ENCODE results near the gene CACNA1D.
A peak's percentile ranks its signal among the peaks of the same experiment; 100 is the strongest.
"Not testable (repeated sequence)": the region's sequence is repeated elsewhere in the genome, so short reads cannot be mapped to it uniquely, and the experiment has no call there.

CACNA1D gene

GRCh38 chr3:53493963-53494791, at the start of gene CACNA1D:
TSS of gene CACNA1D (plus strand) at chr3:53494611. CDS start at chr3:53495167, 556 bp downstream.
- no peaks in the 10 kb centered on the region for H3K9me3 ChIP-seq (ENCODE audit: control insufficient read depth, low read length)
- H3K4me1 ChIP-seq (ENCODE audit: control insufficient read depth, insufficient read depth, low read length): peaks cover 6% of the 10 kb centered on the region
- H3K36me3 ChIP-seq (ENCODE audit: control insufficient read depth, insufficient read depth, low read length): no peaks in the 10 kb centered on the region
- no peak within 1 kb of the TSS for H3K4me3 ChIP-seq (ENCODE audit: low read length)
- H3K9ac ChIP-seq (ENCODE audit: low read length): peak within 1 kb of the TSS; percentile 22
- peaks cover 19% of the 10 kb centered on the region for H3K27me3 ChIP-seq (ENCODE audit: control insufficient read depth, insufficient read depth, low read length)

DNA sequence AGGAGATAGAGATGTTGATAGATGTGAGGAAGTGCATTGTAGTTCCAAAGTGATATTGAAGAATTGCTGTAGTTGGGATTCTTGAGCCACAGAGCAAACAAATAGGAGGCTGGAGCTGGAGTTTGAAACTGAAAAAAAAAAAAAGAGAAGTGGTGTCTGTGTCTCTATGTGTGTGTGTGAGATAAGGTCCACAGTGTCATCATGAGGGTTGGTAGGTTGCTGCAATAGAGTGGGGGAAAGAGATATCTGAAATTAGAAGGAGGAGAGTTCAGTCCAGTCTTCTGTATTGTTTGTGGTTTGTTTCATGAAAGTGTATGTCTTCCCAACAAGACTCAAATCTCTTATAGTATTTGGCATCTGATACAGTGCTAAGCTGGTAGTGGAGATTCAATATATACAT, 37.3 kb upstream of the CACNA1D start:
- H3K9ac ChIP-seq (ENCODE audit: low read length): no peak overlapping the region
- no peaks in the 10 kb centered on the region for H3K4me1 ChIP-seq (ENCODE audit: control insufficient read depth, insufficient read depth, low read length)
- no peak overlapping the region for H3K4me3 ChIP-seq (ENCODE audit: low read length)
- H3K9me3 ChIP-seq (ENCODE audit: control insufficient read depth, low read length): no peaks in the 10 kb centered on the region
- no peaks in the 10 kb centered on the region for H3K36me3 ChIP-seq (ENCODE audit: control insufficient read depth, insufficient read depth, low read length)
- H3K27me3 ChIP-seq (ENCODE audit: control insufficient read depth, insufficient read depth, low read length): no peaks in the 10 kb centered on the region

- Histone ChIP-seq H3K36me3 (ENCODE audit: control insufficient read depth, insufficient read depth, low read length) (no peaks in the 10 kb centered on the region), H3K27me3 (ENCODE audit: control insufficient read depth, insufficient read depth, low read length) (no peaks in the 10 kb centered on the region), H3K9ac (ENCODE audit: low read length) (no peak overlapping the region), H3K9me3 (ENCODE audit: control insufficient read depth, low read length) (no peaks in the 10 kb centered on the region), H3K4me1 (ENCODE audit: control insufficient read depth, insufficient read depth, low read length) (no peaks in the 10 kb centered on the region), H3K4me3 (ENCODE audit: low read length) (no peak overlapping the region)
Measured at GRCh38 chr3:53460326-53460725, 34.1 kb upstream of the CACNA1D start.

DNA sequence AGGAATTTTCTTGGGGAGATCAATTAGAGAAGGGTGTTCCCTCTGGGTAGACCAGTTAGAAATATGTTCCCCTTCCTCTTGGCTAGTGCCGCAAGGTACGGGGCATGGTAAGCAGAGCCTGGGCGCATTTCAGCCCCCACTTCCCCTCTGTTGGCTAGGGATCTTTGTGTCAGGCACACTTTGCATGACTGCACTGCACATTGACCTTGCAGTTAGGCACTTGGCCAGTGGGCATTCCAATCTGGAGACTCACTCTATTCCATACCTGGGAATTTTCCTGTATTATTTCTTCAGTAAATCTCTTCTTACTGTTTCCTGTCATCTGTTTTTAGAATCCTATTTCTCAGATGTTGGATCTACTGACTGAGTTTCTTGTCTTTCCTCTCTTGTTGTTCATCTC, 30.0 kb upstream of the CACNA1D start:
- Histone ChIP-seq H3K36me3 (ENCODE audit: control insufficient read depth, insufficient read depth, low read length) (no peaks in the 10 kb centered on the region), H3K9ac (ENCODE audit: low read length) (no peak overlapping the region), H3K4me3 (ENCODE audit: low read length) (no peak overlapping the region), H3K4me1 (ENCODE audit: control insufficient read depth, insufficient read depth, low read length) (no peaks in the 10 kb centered on the region), H3K9me3 (ENCODE audit: control insufficient read depth, low read length) (no peaks in the 10 kb centered on the region), H3K27me3 (ENCODE audit: control insufficient read depth, insufficient read depth, low read length) (no peaks in the 10 kb centered on the region)

- H3K36me3 ChIP-seq (ENCODE audit: control insufficient read depth, insufficient read depth, low read length); H3K4me1 ChIP-seq (ENCODE audit: control insufficient read depth, insufficient read depth, low read length); H3K9ac ChIP-seq (ENCODE audit: low read length); H3K9me3 ChIP-seq (ENCODE audit: control insufficient read depth, low read length); H3K4me3 ChIP-seq (ENCODE audit: low read length); H3K27me3 ChIP-seq (ENCODE audit: control insufficient read depth, insufficient read depth, low read length): not testable (repeated sequence)
Measured at GRCh38 chr3:53469758-53470157, 24.7 kb upstream of the CACNA1D start.

GRCh38 chr3:53473422-53473821, 21.0 kb upstream of the CACNA1D start:
- Histone ChIP-seq H3K36me3 (ENCODE audit: control insufficient read depth, insufficient read depth, low read length) (no peaks in the 10 kb centered on the region), H3K4me1 (ENCODE audit: control insufficient read depth, insufficient read depth, low read length) (peaks cover 3% of the 10 kb centered on the region), H3K27me3 (ENCODE audit: control insufficient read depth, insufficient read depth, low read length) (no peaks in the 10 kb centered on the region), H3K9ac (ENCODE audit: low read length) (no peak overlapping the region), H3K4me3 (ENCODE audit: low read length) (no peak overlapping the region), H3K9me3 (ENCODE audit: control insufficient read depth, low read length) (no peaks in the 10 kb centered on the region)

DNA sequence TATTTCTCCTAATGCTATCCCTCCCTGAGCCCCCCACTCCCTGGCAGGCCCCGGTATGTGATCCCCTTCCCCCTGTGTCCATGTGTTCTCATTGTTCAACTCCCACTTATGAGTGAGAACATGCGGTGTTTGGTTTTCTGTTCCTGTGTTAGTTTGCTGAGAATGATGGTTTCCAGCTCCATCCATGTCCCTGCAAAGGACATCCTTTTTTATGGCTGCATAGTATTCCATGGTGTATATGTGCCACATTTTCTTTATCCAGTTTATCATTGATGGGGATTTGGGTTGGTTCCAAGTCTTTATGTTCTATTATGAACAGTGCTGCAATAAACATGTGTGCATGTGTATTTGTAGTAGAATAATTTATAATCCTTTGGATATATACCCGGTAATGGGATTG, 18.0 kb upstream of the CACNA1D start:
- not testable (repeated sequence) for H3K27me3 ChIP-seq (ENCODE audit: control insufficient read depth, insufficient read depth, low read length); H3K9me3 ChIP-seq (ENCODE audit: control insufficient read depth, low read length); H3K4me3 ChIP-seq (ENCODE audit: low read length); H3K36me3 ChIP-seq (ENCODE audit: control insufficient read depth, insufficient read depth, low read length); H3K4me1 ChIP-seq (ENCODE audit: control insufficient read depth, insufficient read depth, low read length); H3K9ac ChIP-seq (ENCODE audit: low read length)

DNA sequence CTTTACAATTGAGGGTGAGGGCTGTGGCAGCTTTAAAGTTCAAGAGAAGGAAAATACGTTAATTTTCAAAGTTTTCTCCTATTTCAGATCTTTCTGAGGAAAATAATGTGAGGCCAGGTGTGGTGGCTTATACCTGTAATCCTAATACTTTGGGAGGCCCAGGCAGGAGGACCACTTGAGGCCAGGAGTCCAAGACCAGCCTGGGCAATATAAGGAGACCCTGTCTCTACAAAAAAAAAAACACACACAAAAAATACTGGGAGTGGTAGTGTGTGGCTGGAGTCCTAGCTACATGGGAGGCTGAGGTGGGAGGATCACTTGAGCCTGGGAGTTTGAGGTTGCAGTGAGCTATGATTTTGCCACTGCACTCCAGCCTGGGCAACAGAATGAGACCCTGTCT, 16.7 kb upstream of the CACNA1D start:
- not testable (repeated sequence) for H3K27me3 ChIP-seq (ENCODE audit: control insufficient read depth, insufficient read depth, low read length); H3K4me1 ChIP-seq (ENCODE audit: control insufficient read depth, insufficient read depth, low read length); H3K9me3 ChIP-seq (ENCODE audit: control insufficient read depth, low read length); H3K36me3 ChIP-seq (ENCODE audit: control insufficient read depth, insufficient read depth, low read length); H3K9ac ChIP-seq (ENCODE audit: low read length); H3K4me3 ChIP-seq (ENCODE audit: low read length)

- Histone ChIP-seq H3K4me3 (ENCODE audit: low read length) (no peak overlapping the region), H3K9me3 (ENCODE audit: control insufficient read depth, low read length) (no peaks in the 10 kb centered on the region), H3K4me1 (ENCODE audit: control insufficient read depth, insufficient read depth, low read length) (peaks cover 10% of the 10 kb centered on the region), H3K9ac (ENCODE audit: low read length) (no peak overlapping the region), H3K36me3 (ENCODE audit: control insufficient read depth, insufficient read depth, low read length) (no peaks in the 10 kb centered on the region), H3K27me3 (ENCODE audit: control insufficient read depth, insufficient read depth, low read length) (no peaks in the 10 kb centered on the region)
Measured at GRCh38 chr3:53478166-53478830, 16.1 kb upstream of the CACNA1D start.

- H3K4me3 ChIP-seq (ENCODE audit: low read length): no peak overlapping the region
- peaks cover 10% of the 10 kb centered on the region for H3K4me1 ChIP-seq (ENCODE audit: control insufficient read depth, insufficient read depth, low read length)
- no peaks in the 10 kb centered on the region for H3K27me3 ChIP-seq (ENCODE audit: control insufficient read depth, insufficient read depth, low read length)
- H3K36me3 ChIP-seq (ENCODE audit: control insufficient read depth, insufficient read depth, low read length): no peaks in the 10 kb centered on the region
- no peak overlapping the region for H3K9ac ChIP-seq (ENCODE audit: low read length)
- no peaks in the 10 kb centered on the region for H3K9me3 ChIP-seq (ENCODE audit: control insufficient read depth, low read length)
Measured at GRCh38 chr3:53478921-53479664, 15.3 kb upstream of the CACNA1D start.

GRCh38 chr3:53482227-53482626, 12.2 kb upstream of the CACNA1D start:
- Histone ChIP-seq H3K27me3 (ENCODE audit: control insufficient read depth, insufficient read depth, low read length) (no peaks in the 10 kb centered on the region), H3K36me3 (ENCODE audit: control insufficient read depth, insufficient read depth, low read length) (no peaks in the 10 kb centered on the region), H3K9ac (ENCODE audit: low read length) (no peak overlapping the region), H3K4me1 (ENCODE audit: control insufficient read depth, insufficient read depth, low read length) (peaks cover 10% of the 10 kb centered on the region), H3K4me3 (ENCODE audit: low read length) (no peak overlapping the region), H3K9me3 (ENCODE audit: control insufficient read depth, low read length) (no peaks in the 10 kb centered on the region)

GRCh38 chr3:53483821-53484220, 10.6 kb upstream of the CACNA1D start:
- no peak overlapping the region for H3K9ac ChIP-seq (ENCODE audit: low read length)
- H3K4me1 ChIP-seq (ENCODE audit: control insufficient read depth, insufficient read depth, low read length): peaks cover 3% of the 10 kb centered on the region
- no peaks in the 10 kb centered on the region for H3K9me3 ChIP-seq (ENCODE audit: control insufficient read depth, low read length)
- no peak overlapping the region for H3K4me3 ChIP-seq (ENCODE audit: low read length)
- no peaks in the 10 kb centered on the region for H3K36me3 ChIP-seq (ENCODE audit: control insufficient read depth, insufficient read depth, low read length)
- no peaks in the 10 kb centered on the region for H3K27me3 ChIP-seq (ENCODE audit: control insufficient read depth, insufficient read depth, low read length)
